Peyer's patch (tissue), 4 donors: Measurements from ENCODE around the gene TAMALIN. TPM values are rescaled to one million over a fixed set of nuclear protein-coding genes. Genes with fewer than 3 reads are reported as not detected.

ENCODE experiments used
- DNase-seq, 3 donors: peaks; one replicate each; pipeline ENCODE4 v3.0.0-alpha.2; 2017 to 2019
- H3K27ac ChIP-seq, 4 donors: fragments of 200-600 bp; sonication (generic); one replicate each; pipeline ENCODE4 v1.5.1; 2016 to 2019
- H3K27me3 ChIP-seq, 2 donors: fragments of 200-600 bp; sonication (generic); one replicate each; pipeline ENCODE4 v1.5.1; 2019
- H3K36me3 ChIP-seq, 3 donors: fragments of 200-600 bp; sonication (generic); one replicate each; pipeline ENCODE4 v1.5.1; 2016 to 2019
- H3K4me1 ChIP-seq, 4 donors: fragments of 200-600 bp; sonication (generic); one replicate each; pipeline ENCODE4 v1.5.1; 2016 to 2019
- H3K4me3 ChIP-seq, 4 donors: fragments of 200-600 bp; sonication (generic); 1 replicate in 3 of 4; 2 replicates in 1 of 4; pipeline ENCODE4 v1.5.1; 2016 to 2019; ENCODE audit warnings: mild to moderate bottlenecking in 1 of 4
- H3K9me3 ChIP-seq, 4 donors: fragments of 200-600 bp; sonication (generic); one replicate each; pipeline ENCODE4 v1.5.1; 2016 to 2019; ENCODE audit warnings: mild to moderate bottlenecking in 1 of 4
- POLR2A ChIP-seq, 2 donors: fragments of 450-650 bp; IDR thresholded peaks; one replicate each; pipeline ENCODE4 v1.5.1; 2017; ENCODE audit warnings: antibody characterized with exemption in 2 of 2, mild to moderate bottlenecking in 2 of 2, moderate library complexity in 2 of 2
- total RNA-seq, 4 donors: library from RNA; depleted of rRNA; stranded (reverse); fragments of >200 nt; gene quantifications; one replicate each; pipeline ENCODE4 v1.1.0, GENCODE V29; 2016
- TF ChIP-seq, protein P1 (sequence below), 6 experiments: fragments of 450-650 bp in 4 of 6; fragments of 200-600 bp in 2 of 6; sonication (generic) in 1 of 6; IDR thresholded peaks; one replicate each; pipeline ENCODE4 v1.5.1; 2017 to 2019; ENCODE audit warnings: antibody characterized with exemption in 6 of 6, mild to moderate bottlenecking in 3 of 6, moderate library complexity in 1 of 6

TAMALIN gene
- total RNA-seq, 4 donors from 2014 or later, result 1.2 to 112 (median 16.2) TPM

DNA sequence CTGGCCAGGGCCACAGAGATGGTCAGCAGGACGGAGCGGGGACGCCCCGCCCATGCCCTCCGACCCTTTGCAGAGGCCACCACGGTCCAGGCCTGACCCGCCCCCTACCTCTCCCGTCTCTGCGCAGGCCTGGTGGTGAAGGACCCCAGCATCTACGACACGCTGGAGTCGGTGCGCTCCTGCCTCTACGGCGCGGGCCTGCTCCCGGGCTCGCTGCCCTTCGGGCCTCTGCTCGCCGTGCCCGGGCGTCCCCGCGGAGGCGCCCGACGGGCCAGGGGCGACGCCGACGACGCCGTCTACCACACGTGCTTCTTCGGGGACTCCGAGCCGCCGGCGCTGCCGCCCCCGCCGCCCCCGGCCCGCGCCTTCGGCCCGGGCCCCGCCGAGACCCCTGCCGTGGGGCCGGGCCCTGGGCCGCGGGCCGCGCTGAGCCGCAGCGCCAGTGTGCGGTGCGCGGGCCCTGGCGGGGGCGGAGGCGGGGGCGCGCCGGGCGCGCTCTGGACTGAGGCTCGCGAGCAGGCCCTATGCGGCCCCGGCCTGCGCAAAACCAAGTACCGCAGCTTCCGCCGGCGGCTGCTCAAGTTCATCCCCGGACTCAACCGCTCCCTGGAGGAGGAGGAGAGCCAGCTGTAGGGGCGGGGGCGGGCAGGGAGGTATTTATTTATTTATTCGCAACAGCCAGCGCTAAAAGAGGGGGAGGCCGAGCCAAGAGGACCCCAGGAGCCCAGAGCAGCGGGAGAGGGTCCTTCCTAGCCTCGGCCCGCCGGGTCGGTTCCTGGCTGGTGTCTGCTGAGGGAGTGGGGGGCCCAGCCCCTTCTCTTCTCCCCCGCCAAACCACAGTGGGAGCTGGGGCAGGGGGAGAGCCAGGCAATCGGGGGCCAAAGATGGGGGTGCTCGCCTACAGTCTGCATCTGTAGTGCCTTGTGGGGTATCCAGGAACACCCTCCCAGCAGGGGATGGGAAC, 8.1 kb downstream of the TAMALIN start:
- DNase-seq, result no peak
- no peak for TF ChIP-seq POLR2A (IDR thresholded peaks at IDR 0.05)
- TF ChIP-seq, protein P1, sequence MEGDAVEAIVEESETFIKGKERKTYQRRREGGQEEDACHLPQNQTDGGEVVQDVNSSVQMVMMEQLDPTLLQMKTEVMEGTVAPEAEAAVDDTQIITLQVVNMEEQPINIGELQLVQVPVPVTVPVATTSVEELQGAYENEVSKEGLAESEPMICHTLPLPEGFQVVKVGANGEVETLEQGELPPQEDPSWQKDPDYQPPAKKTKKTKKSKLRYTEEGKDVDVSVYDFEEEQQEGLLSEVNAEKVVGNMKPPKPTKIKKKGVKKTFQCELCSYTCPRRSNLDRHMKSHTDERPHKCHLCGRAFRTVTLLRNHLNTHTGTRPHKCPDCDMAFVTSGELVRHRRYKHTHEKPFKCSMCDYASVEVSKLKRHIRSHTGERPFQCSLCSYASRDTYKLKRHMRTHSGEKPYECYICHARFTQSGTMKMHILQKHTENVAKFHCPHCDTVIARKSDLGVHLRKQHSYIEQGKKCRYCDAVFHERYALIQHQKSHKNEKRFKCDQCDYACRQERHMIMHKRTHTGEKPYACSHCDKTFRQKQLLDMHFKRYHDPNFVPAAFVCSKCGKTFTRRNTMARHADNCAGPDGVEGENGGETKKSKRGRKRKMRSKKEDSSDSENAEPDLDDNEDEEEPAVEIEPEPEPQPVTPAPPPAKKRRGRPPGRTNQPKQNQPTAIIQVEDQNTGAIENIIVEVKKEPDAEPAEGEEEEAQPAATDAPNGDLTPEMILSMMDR (IDR thresholded peaks at IDR 0.05), result no peak
- peaks cover 0 to 12% (median 0%) of the 10 kb centered on the region in 4 donors for H3K4me1 ChIP-seq
- no peaks in the 10 kb centered on the region for H3K27me3 ChIP-seq
- H3K27ac ChIP-seq, result no peak overlapping the region
- H3K36me3 ChIP-seq, result peaks cover 0 to 11% (median 0%) of the 10 kb centered on the region in 3 donors
- H3K4me3 ChIP-seq, result no peak overlapping the region
- H3K9me3 ChIP-seq, result no peaks in the 10 kb centered on the region

DNA sequence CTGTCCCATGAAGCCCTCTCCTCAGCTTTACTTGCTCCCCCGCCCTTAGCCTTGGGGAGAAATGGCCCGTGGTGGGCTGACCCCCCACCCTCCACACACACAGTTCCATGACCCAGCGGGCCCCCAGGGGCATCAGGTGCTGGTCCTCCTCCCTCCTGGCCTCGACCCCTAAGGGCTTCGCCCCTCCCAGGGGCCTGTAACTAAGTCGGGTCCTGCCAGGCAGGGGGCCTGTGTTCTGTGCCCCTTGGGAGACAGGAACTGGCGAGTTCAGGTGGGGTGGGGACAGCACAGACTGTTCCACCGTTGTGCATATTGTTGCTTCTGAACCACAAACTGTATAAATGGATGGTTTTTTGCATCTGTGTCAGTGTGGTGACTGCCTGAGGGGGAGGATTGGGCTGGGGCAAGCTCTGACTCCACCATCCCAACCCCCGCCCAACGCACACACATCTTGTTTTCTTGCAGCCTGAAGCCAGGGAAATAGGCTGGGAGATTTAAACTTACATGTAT, 8.8 kb downstream of the TAMALIN start:
- H3K27ac ChIP-seq, result no peak overlapping the region
- H3K9me3 ChIP-seq, result no peaks in the 10 kb centered on the region
- TF ChIP-seq, protein P1 (IDR thresholded peaks at IDR 0.05), result no peak
- TF ChIP-seq POLR2A (IDR thresholded peaks at IDR 0.05), result no peak
- H3K4me3 ChIP-seq, result no peak overlapping the region
- no peaks in the 10 kb centered on the region for H3K27me3 ChIP-seq
- peaks cover 0 to 9% (median under 1%) of the 10 kb centered on the region in 4 donors for H3K4me1 ChIP-seq
- no peak for DNase-seq
- peaks cover 0 to 11% (median 0%) of the 10 kb centered on the region in 3 donors for H3K36me3 ChIP-seq

DNA sequence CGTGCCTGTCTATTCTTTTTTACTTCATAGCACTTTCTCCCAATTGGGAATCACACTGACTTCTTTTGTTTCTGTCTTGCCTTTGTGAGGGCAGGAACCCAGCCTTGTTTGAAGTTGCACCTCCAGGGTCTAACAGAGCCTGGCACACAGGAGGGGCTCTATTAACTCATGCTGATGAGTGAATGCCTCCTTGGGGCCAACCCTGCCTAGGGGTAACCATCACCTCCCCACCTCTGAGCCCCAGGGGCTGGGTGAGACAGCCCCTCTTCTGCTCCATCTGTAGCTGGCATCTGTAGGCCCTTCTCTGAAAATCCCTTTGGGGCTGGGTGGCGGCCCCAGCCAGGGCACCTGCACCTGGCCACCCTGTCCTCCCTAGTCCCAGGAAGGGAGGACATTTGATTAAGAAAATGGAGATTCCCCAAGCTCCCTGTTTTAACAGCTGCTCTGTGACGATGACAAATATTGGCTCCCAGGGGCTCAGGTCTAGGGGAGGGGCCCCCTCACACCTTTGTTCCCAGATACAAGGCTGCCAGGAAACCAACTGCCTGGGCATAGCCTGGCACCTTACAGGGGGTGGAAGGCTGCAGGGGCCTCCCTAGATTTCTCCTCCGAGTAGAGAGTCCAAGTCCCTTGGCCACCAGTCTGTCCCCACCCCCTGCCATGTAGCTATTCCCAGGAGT, 11.8 kb downstream of the TAMALIN start:
- Histone ChIP-seq H3K27ac (no peak overlapping the region), H3K9me3 (no peaks in the 10 kb centered on the region), H3K4me1 (peaks cover 0 to 7% (median 2%) of the 10 kb centered on the region in 4 donors), H3K27me3 (no peaks in the 10 kb centered on the region), H3K36me3 (peaks cover 0 to 8% (median 0%) of the 10 kb centered on the region in 3 donors), H3K4me3 (no peak overlapping the region)
- DNase-seq, result peak in 1 of 3 donors; percentile 40
- TF ChIP-seq POLR2A (IDR thresholded peaks at IDR 0.05), result no peak
- TF ChIP-seq, protein P1 (IDR thresholded peaks at IDR 0.05), result no peak

DNA sequence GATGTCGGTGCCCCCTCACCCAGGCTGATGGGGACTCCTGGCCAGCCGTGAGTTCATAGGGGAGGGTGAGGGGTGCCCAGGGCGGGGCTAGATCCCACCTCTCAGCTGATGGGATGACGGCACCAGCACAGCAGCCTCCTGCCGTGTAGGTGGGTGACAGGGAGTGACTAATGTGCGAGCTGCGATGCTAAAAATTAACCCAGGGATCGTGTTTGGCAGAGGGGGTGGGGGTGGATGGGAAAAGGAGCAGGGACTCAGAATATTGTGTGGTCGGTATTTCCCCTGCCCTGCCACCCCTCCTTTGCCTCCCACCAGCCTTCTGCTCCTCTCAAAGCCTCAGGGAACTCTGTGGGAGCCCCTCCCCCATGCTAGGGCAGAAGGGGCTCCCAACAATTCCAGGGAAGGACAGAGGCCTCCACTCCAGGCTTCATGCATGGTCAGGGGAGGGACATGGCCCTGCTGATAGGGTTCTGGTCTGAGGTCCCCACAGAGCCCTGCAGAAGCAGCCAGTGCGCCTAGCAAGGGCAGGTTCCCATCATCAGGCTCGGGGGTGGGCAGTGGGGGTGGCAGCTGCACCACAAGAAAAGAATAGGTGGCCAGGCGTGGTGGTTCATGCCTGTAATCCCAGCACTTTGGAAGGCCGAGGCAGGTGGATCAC, 12.5 kb downstream of the TAMALIN start:
- no peak for TF ChIP-seq POLR2A (IDR thresholded peaks at IDR 0.05)
- TF ChIP-seq, protein P1 (IDR thresholded peaks at IDR 0.05), result no peak
- Histone ChIP-seq H3K27me3 (no peaks in the 10 kb centered on the region), H3K27ac (no peak overlapping the region), H3K4me3 (no peak overlapping the region), H3K36me3 (peaks cover 0 to 2% (median 0%) of the 10 kb centered on the region in 3 donors), H3K4me1 (peaks cover 0 to 14% (median 4%) of the 10 kb centered on the region in 4 donors), H3K9me3 (no peaks in the 10 kb centered on the region)
- peak in 1 of 3 donors; percentile 15 for DNase-seq
